ENCODE measurements around the gene LDLRAD4.

GRCh38 chr18:13551841-13552733, 333.5 kb downstream of the LDLRAD4 start:
- TF ChIP-seq POLR2A (IDR thresholded peaks at IDR 0.05) (no peak), CTCF (IDR thresholded peaks at IDR 0.05) (no peak)

Measured in tibial nerve (tissue), 3 donors.